GM12865 (cell line): ENCODE results near the gene LIPC.
"Not testable (repeated sequence)": the region's sequence is repeated elsewhere in the genome, so short reads cannot be mapped to it uniquely, and the experiment has no call there.

Source experiments
- DNase-seq: peaks from one replicate; pipeline ENCODE4 v3.0.0; 2010; ENCODE audit warnings: low read depth
- H3K4me3 ChIP-seq: 2 replicates; pipeline ENCODE4 v1.5.1; 2011; ENCODE audit warnings: mild to moderate bottlenecking, low read depth, low read length, control low read depth
- CTCF ChIP-seq: IDR thresholded peaks from 2 replicates; pipeline ENCODE4 v1.5.1; 2011; ENCODE audit warnings: low read length, control low read depth, low read depth, inconsistent platforms; ENCODE audit not compliant: insufficient read depth; ENCODE audit errors: missing control alignments

The LIPC gene

DNA sequence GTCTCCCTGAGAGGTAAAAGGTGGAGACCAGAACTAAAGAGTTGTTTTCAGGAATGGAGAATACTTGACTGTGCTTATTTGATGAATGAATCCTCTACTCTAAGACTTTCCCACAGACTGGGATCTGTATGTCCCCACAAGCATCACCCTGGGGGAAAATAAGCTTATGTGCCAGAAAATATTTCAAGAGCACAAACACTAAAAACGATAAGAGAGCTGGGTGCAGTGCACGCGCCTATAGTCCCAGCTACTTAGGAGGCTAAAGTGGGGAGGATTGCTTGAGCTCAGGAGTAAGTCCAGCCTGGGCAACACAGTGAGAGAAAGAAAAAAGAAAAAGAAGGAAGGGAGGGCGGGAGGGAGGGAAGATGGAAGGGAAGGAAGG is 167.0 kb downstream of the LIPC start:
- no peak for DNase-seq
- no peak for TF ChIP-seq CTCF
- no peak overlapping the region for H3K4me3 ChIP-seq

DNA sequence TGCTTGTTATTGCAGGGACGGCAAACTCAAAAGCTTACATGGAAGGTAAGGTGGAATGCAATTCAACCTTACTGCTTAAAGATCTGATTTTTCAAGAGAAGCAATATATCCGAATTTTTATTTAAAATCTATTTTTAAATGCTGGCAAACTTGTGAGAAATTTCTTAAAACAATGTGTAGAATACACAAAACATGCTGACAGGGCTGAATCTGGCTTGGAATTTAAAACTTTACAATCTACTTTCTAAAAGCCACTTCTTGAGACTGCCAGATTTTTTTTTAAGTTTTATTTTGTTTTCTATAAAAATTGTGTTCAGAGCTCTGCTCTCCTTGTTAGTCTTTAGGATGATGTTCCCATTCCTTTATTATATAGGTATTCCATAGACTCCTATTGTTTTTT is 171.0 kb downstream of the LIPC start:
- no peak for TF ChIP-seq CTCF
- no peak overlapping the region for H3K4me3 ChIP-seq
- no peak for DNase-seq

GRCh38 chr15:58603927-58604326 is 172.1 kb downstream of the LIPC start:
- not testable (repeated sequence) for DNase-seq, H3K4me3 ChIP-seq

DNA sequence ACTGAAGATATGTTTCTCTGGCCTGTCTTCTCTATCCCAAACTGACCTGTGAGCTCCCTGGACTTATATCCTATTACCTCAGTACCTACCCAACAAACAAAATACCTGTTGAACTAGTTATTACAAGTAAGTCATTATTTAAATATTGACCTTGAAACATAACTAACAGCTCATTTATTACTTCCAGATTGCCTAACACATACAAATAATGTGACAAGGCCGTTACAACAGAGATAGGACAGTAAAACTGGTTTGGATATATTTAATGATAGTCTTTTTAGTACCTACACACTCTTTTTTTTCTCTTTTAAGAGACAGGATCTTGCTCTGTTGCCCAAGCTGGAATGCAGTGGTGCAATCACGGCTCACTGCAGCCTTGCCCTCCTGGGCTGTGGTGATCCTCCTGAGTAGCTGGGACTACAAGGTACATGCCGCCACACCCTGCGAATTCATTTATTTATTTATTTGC is 172.7 kb downstream of the LIPC start:
- TF ChIP-seq CTCF, result no peak
- DNase-seq, result no peak
- no peak overlapping the region for H3K4me3 ChIP-seq

GRCh38 chr15:58605931-58606530 is 174.2 kb downstream of the LIPC start:
- TF ChIP-seq CTCF, result no peak
- DNase-seq, result no peak

GRCh38 chr15:58606577-58607080 is 174.8 kb downstream of the LIPC start:
- TF ChIP-seq CTCF, result no peak
- no peak overlapping the region for H3K4me3 ChIP-seq
- DNase-seq, result no peak

More at GRCh38 chr15:58605931-58606530, 174.2 kb downstream of the LIPC start:
- no peak overlapping the region for H3K4me3 ChIP-seq

- no peak overlapping the region for H3K4me3 ChIP-seq
- no peak for DNase-seq
- TF ChIP-seq CTCF, result no peak
Observed at GRCh38 chr15:58608129-58608590, 176.4 kb downstream of the LIPC start.
